Natural killer cell (primary cell): ENCODE measurements around the gene OSBPL6. TPM values are rescaled to one million over a fixed set of nuclear protein-coding genes. Genes with fewer than 3 reads are reported as not detected.

Experiments
- ATAC-seq, 3 donors: fragments of 150-1000 bp in 2 of 3; fragments of 200-7000 bp in 1 of 3; cut with Tn5 transposase; 1 replicate in 1 of 3; 2 replicates in 2 of 3; pipeline ENCODE4 v1.10.0; 2021; ENCODE audit warnings: mild to moderate bottlenecking in 2 of 3, moderate library complexity in 2 of 3
- DNase-seq, 2 donors: peaks; one replicate each; pipeline versions ENCODE4 v3.0.0 to v3.0.0-alpha.2; 2013 to 2021; ENCODE audit warnings: mixed read lengths in 1 of 2
- H3K27ac ChIP-seq: one replicate; pipeline ENCODE4 v1.5.1; 2013; ENCODE audit warnings: mild to moderate bottlenecking, low read length
- H3K27me3 ChIP-seq: one replicate; pipeline ENCODE4 v1.6.1; 2013; ENCODE audit warnings: low read length; ENCODE audit not compliant: control insufficient read depth, insufficient read depth
- H3K36me3 ChIP-seq: one replicate; pipeline ENCODE4 v1.6.1; 2013; ENCODE audit warnings: low read length; ENCODE audit not compliant: control insufficient read depth, insufficient read depth
- H3K4me1 ChIP-seq: one replicate; pipeline ENCODE4 v1.6.1; 2013; ENCODE audit warnings: low read length; ENCODE audit not compliant: control insufficient read depth, insufficient read depth
- H3K4me3 ChIP-seq: one replicate; pipeline ENCODE4 v1.5.1; 2013; ENCODE audit warnings: low read length
- H3K9me3 ChIP-seq: one replicate; pipeline ENCODE4 v1.6.1; 2013; ENCODE audit warnings: low read length; ENCODE audit not compliant: control insufficient read depth, insufficient read depth
- H3K27ac Mint-ChIP-seq, 2 donors: one replicate each; pipeline ENCODE4 v1.8.0; 2022; ENCODE audit warnings: mild to moderate bottlenecking in 2 of 2, mixed read lengths in 2 of 2, moderate library complexity in 1 of 2
- H3K27me3 Mint-ChIP-seq, 2 donors: one replicate each; pipeline ENCODE4 v1.8.0; 2022; ENCODE audit warnings: low read depth in 2 of 2, mixed read lengths in 2 of 2
- H3K36me3 Mint-ChIP-seq: one replicate; pipeline ENCODE4 v1.8.0; 2022; ENCODE audit warnings: mixed read lengths
- H3K4me1 Mint-ChIP-seq, 2 donors: one replicate each; pipeline ENCODE4 v1.8.0; 2022; ENCODE audit warnings: mixed read lengths in 2 of 2
- H3K4me3 Mint-ChIP-seq: one replicate; pipeline ENCODE4 v1.8.0; 2022; ENCODE audit warnings: mild to moderate bottlenecking, moderate library complexity, mixed read lengths
- H3K9me3 Mint-ChIP-seq, 2 donors: one replicate each; pipeline ENCODE4 v1.8.0; 2022; ENCODE audit warnings: mixed read lengths in 2 of 2
- WGBS: methylation state at CpG from one replicate; pipeline ENCODE4 v1.1.7; 2013; ENCODE audit warnings: missing lambda C conversion rate; ENCODE audit not compliant: insufficient coverage; 5-methylcytosine and 5-hydroxymethylcytosine counted together
- intact Hi-C: fragments of 100-400 bp; cut with micrococcal nuclease; formaldehyde crosslinking; loops from one replicate; pipeline ENCODE4 v1.14.2; 2022
- total RNA-seq, 4 donors: library from RNA; stranded (reverse); fragments of 120-200 nt in 1 of 4; gene quantifications; one replicate each; pipeline versions ENCODE4 v1.2.3 to v1.2.4, GENCODE V29; 2013 to 2022
- TF ChIP-seq, protein P1 (sequence below): fragments of 200-600 bp; IDR thresholded peaks from one replicate; pipeline ENCODE4 v1.8.0; 2022; ENCODE audit warnings: antibody characterized with exemption

Gene OSBPL6
- total RNA-seq, 3 donors from 2014 or later (not counting 1 experiment from before 2014, with no cell fraction given), result not detected

DNA sequence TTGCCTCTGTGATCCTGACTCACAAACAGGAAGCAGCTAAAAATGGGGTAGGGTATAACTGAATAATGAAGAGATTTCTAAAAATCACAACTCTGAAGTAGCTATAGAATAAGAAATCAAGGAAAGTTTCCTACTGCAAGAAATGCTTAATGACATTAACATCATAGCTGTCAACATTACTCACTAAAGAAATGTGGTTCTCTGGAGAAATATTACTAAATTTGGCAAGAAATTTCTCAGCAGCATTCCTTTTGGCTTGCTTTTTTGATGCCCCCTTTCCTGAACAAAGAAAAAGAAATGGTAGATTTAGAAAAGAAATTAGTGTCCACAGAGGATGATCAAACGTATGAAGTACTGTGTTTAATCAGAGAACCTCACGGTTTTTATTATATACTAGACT is 247.1 kb downstream of the OSBPL6 start:
- Histone ChIP-seq H3K9me3 (no peaks in the 10 kb centered on the region), H3K27me3 (no peaks in the 10 kb centered on the region), H3K4me3 (no peak overlapping the region), H3K27ac (no peak overlapping the region), H3K4me1 (no peaks in the 10 kb centered on the region), H3K36me3 (peaks cover 62% of the 10 kb centered on the region)
- Mint-ChIP-seq H3K27ac (no peak overlapping the region), H3K9me3 (no peaks in the 10 kb centered on the region), H3K4me3 (no peak overlapping the region), H3K4me1 (no peaks in the 10 kb centered on the region), H3K27me3 (no peaks in the 10 kb centered on the region), H3K36me3 (peaks cover 9% of the 10 kb centered on the region)
- no peak for ATAC-seq
- no peak for DNase-seq
- TF ChIP-seq, protein P1, sequence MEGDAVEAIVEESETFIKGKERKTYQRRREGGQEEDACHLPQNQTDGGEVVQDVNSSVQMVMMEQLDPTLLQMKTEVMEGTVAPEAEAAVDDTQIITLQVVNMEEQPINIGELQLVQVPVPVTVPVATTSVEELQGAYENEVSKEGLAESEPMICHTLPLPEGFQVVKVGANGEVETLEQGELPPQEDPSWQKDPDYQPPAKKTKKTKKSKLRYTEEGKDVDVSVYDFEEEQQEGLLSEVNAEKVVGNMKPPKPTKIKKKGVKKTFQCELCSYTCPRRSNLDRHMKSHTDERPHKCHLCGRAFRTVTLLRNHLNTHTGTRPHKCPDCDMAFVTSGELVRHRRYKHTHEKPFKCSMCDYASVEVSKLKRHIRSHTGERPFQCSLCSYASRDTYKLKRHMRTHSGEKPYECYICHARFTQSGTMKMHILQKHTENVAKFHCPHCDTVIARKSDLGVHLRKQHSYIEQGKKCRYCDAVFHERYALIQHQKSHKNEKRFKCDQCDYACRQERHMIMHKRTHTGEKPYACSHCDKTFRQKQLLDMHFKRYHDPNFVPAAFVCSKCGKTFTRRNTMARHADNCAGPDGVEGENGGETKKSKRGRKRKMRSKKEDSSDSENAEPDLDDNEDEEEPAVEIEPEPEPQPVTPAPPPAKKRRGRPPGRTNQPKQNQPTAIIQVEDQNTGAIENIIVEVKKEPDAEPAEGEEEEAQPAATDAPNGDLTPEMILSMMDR, result no peak
- intact Hi-C loops, result no loop called here
- no CpG with 5 or more reads among the region's 2 CpGs for WGBS

DNA sequence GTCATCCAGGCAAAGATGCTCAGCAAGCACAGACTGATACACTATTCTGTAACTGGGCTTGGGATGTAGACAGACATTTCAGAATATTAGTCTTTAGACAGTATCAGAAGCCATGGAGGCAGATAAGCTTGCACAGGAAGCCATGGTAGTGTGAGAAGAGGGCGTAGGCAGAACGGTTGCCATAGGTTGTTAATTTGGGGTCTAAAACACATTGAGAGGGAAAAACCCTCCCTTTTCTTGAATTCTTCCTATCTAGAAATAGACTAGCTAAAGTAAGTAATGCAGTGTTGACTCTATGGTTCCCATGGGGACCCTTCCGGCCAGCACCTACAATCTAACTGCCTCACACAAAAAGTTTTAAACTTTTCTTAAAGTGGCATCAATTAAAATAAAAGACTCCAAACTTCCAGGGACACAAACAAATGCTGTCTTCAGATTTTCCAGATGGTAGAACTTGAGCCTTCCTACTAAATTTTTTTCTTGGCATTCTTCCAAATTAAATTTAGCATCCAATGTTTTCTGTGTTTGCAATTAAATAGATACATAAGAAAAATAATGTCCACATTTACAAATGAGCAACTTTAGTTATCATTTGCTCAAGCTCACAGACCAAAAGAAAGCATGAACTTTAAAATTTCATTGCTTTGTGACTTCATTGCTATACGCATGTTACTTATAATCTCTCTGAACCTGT is 254.8 kb downstream of the OSBPL6 start:
- peak overlapping the region; percentile 88 for H3K4me3 Mint-ChIP-seq
- Histone ChIP-seq H3K9me3 (no peaks in the 10 kb centered on the region), H3K36me3 (peaks cover 24% of the 10 kb centered on the region), H3K27ac (no peak overlapping the region), H3K4me1 (peaks cover 13% of the 10 kb centered on the region), H3K27me3 (no peaks in the 10 kb centered on the region), H3K4me3 (no peak overlapping the region)
- H3K9me3 Mint-ChIP-seq, result no peaks in the 10 kb centered on the region
- DNase-seq, result peak in 1 of 2 donors; percentile 23
- peaks cover 34 to 37% of the 10 kb centered on the region in 2 donors for H3K4me1 Mint-ChIP-seq
- 74% methylated on average over 3 of the region's 4 CpGs for WGBS
- H3K36me3 Mint-ChIP-seq, result no peaks in the 10 kb centered on the region
- intact Hi-C loops, result no loop called here
- no peak for ATAC-seq
- peak overlapping the region; percentile 2 to 17 for H3K27ac Mint-ChIP-seq
- TF ChIP-seq, protein P1, result no peak
- H3K27me3 Mint-ChIP-seq, result no peaks in the 10 kb centered on the region

DNA sequence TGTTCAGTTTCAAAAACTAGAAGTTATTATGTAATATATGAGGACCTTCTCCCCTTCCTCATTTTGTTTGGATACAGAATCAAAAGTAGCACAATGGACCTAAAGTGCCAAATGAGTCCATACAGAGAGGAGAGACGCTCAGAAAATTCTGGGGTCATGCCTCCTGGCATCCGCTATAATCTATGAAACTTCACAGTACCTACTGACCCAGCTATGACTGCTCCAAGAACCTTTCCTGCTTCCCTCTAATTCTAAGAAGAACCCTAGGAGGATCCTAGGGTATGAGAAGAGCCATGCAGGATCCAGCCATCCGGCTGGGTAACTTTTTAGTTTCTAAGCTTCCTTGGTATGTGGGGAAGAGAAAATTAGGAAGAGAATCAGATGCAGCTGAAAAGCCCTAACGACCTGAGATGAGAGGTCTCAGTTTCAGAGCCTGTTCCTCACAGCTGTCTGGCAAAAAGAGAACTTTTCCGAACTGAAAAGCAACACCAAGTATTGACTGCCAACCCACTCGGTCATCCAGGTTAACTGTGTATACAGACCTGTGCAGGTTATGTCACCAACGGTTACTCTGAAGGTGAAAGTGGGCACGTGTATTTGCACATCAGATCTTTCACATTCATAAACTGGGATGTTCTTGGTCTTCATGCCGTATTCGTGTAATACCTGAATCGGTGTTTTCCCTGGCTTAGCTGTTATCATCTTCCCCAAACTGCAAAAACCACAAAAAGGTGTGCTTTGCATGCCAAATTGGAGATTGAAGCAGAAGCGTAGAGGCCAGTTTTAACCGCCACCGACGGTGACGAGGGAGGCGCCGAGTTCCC is 255.6 kb downstream of the OSBPL6 start:
- peak overlapping the region; percentile 94 for H3K4me3 ChIP-seq
- 14% methylated on average over 18 of the region's 18 CpGs for WGBS
- H3K27ac ChIP-seq, result peak overlapping the region; percentile 83
- ATAC-seq (no peak), DNase-seq (peak in 1 of 2 donors; percentile 92)
- H3K27me3 ChIP-seq, result no peaks in the 10 kb centered on the region
- Mint-ChIP-seq H3K4me3 (peak overlapping the region; percentile 88), H3K27me3 (peaks cover 4 to 7% of the 10 kb centered on the region in 2 donors), H3K27ac (peak overlapping the region; percentile 17 to 92), H3K9me3 (no peaks in the 10 kb centered on the region), H3K36me3 (no peaks in the 10 kb centered on the region), H3K4me1 (peaks cover 34 to 37% of the 10 kb centered on the region in 2 donors)
- TF ChIP-seq, protein P1, result no peak
- intact Hi-C loops, result no loop called here
- peaks cover 13% of the 10 kb centered on the region for H3K4me1 ChIP-seq
- peaks cover 19% of the 10 kb centered on the region for H3K36me3 ChIP-seq
- H3K9me3 ChIP-seq, result no peaks in the 10 kb centered on the region
